GM12878 (cell line): ENCODE results near the gene TMEM30A. TPM values are rescaled to one million over a fixed set of nuclear protein-coding genes. Genes with fewer than 3 reads are reported as not detected.
A peak's percentile ranks its signal among the peaks of the same experiment; 100 is the strongest.

Experiments
- ATAC-seq: fragments of 200-7000 bp; cut with Tn5 transposase; 3 replicates; pipeline ENCODE4 v1.9.1; 2020; ENCODE audit warnings: mild to moderate bottlenecking, moderate library complexity
- BruUV-seq: library from RNA; stranded (reverse); fragments of 400-500 nt; replicated peaks from 2 replicates; lab custom pipeline; 2021; lab: Mats Ljungman, UMichigan
- CTCF ChIA-PET: fragments of 300-600 bp; sonication (Branson Sonifier 250); formaldehyde crosslinking; extraction: SDS; loops from one replicate; lab custom pipeline; 2021; ENCODE audit warnings: inconsistent platforms; lab: Yijun Ruan, JAX
- POLR2A ChIA-PET: fragments of 350-600 bp; formaldehyde crosslinking; extraction: SDS; loops from one replicate; lab custom pipeline; 2021; ENCODE audit warnings: inconsistent platforms; lab: Charles Lee
- RAD21 ChIA-PET: fragments of 300-600 bp; sonication (Branson Sonifier 250); formaldehyde crosslinking; loops from one replicate; lab custom pipeline; 2023; ENCODE audit warnings: antibody characterized with exemption; ENCODE audit not compliant: unreplicated experiment; lab: Charles Lee
- SMC1A ChIA-PET: fragments of 300-600 bp; sonication (Branson Sonifier 250); formaldehyde crosslinking; loops from one replicate; lab custom pipeline; 2023; ENCODE audit not compliant: unreplicated experiment, uncharacterized antibody; lab: Charles Lee
- DNase-seq: peaks from one replicate; pipeline ENCODE4 v3.0.0-alpha.2; 2011; ENCODE audit warnings: low read depth, low spot score
- FAIRE-seq: peaks from 3 replicates; lab custom pipeline; 2011; peaks lifted over from hg19 to GRCh38; lab: Jason Lieb, UNC
- H2AFZ ChIP-seq: 2 replicates; pipeline ENCODE4 v1.6.0; 2011; ENCODE audit warnings: low read depth, low read length, control low read depth; ENCODE audit not compliant: control insufficient read depth
- H3K27ac ChIP-seq: 2 replicates; pipeline ENCODE4 v1.5.1; 2011; ENCODE audit warnings: control low read depth; ENCODE audit not compliant: control insufficient read depth, insufficient read depth
- H3K27me3 ChIP-seq, 2 experiments: replicated peaks in 1 of 2; 2 replicates each; pipeline versions ENCODE4 v1.6.0 to v1.6.1; 2011; ENCODE audit warnings: low read length in 1 of 2; ENCODE audit not compliant: control insufficient read depth in 2 of 2, insufficient read depth in 2 of 2
- H3K36me3 ChIP-seq, 2 experiments: 2 replicates each; pipeline ENCODE4 v1.5.1; 2011; ENCODE audit warnings: low read length in 1 of 2; ENCODE audit not compliant: control insufficient read depth in 2 of 2, insufficient read depth in 2 of 2
- H3K4me1 ChIP-seq: 2 replicates; pipeline ENCODE4 v1.6.1; 2011; ENCODE audit warnings: mild to moderate bottlenecking, low read length, moderate library complexity, mixed read lengths; ENCODE audit not compliant: control insufficient read depth, insufficient read depth
- H3K4me2 ChIP-seq: 2 replicates; pipeline ENCODE4 v1.6.0; 2011; ENCODE audit warnings: control low read depth; ENCODE audit not compliant: control insufficient read depth, insufficient read depth
- H3K4me3 ChIP-seq: fragments of 200-600 bp; sonication (generic); 2 replicates; pipeline ENCODE4 v1.5.1; 2016
- H3K79me2 ChIP-seq: 2 replicates; pipeline ENCODE4 v1.6.0; 2011; ENCODE audit warnings: low read length; ENCODE audit not compliant: control insufficient read depth, insufficient read depth
- H3K9ac ChIP-seq: 2 replicates; pipeline ENCODE4 v1.8.0; 2011; ENCODE audit warnings: low read length, control low read depth, mixed read lengths; ENCODE audit not compliant: control insufficient read depth, insufficient read depth
- H3K9me3 ChIP-seq: replicated peaks from 3 replicates; pipeline ENCODE4 v1.5.1; 2011; ENCODE audit warnings: mild to moderate bottlenecking, low read length; ENCODE audit not compliant: control insufficient read depth, insufficient read depth
- H4K20me1 ChIP-seq: 2 replicates; pipeline ENCODE4 v1.6.0; 2011; ENCODE audit not compliant: control insufficient read depth, insufficient read depth
- CREM ChIP-seq: IDR thresholded peaks from 2 replicates; pipeline ENCODE4 v1.6.1; 2014; ENCODE audit warnings: antibody characterized with exemption, low read depth
- DPF2 ChIP-seq: fragments of 450-650 bp; IDR thresholded peaks from 2 replicates; pipeline ENCODE4 v1.6.1; 2017; ENCODE audit warnings: mild to moderate bottlenecking
- KDM1A ChIP-seq: fragments of 200-600 bp; sonication (generic); IDR thresholded peaks from 2 replicates; pipeline ENCODE4 v1.6.1; 2016; ENCODE audit warnings: borderline replicate concordance
- MYC ChIP-seq: IDR thresholded peaks from 2 replicates; pipeline ENCODE4 v1.6.1; 2011; ENCODE audit warnings: mild to moderate bottlenecking, low read length, moderate library complexity, inconsistent platforms; ENCODE audit not compliant: insufficient read depth, insufficient replicate concordance, insufficient read length, severe bottlenecking
- POU2F2 ChIP-seq: IDR thresholded peaks from 3 replicates; pipeline ENCODE4 v1.6.1; 2011; ENCODE audit warnings: low read depth, mild to moderate bottlenecking, low read length, borderline replicate concordance
- RCOR1 ChIP-seq: conservative IDR thresholded peaks from 2 replicates; pipeline ENCODE4 v1.6.1; 2012; ENCODE audit warnings: low read depth, low read length, improper control_type of control experiment
- RELA ChIP-seq: fragments of 450-650 bp; IDR thresholded peaks from 2 replicates; pipeline ENCODE4 v1.8.0; 2014; ENCODE audit warnings: borderline replicate concordance; ENCODE audit not compliant: partially characterized antibody
- USF1 ChIP-seq: IDR thresholded peaks from 2 replicates; pipeline ENCODE4 v1.6.1; 2011; ENCODE audit warnings: borderline replicate concordance, low read depth, mild to moderate bottlenecking, moderate library complexity, mixed read lengths, low read length; ENCODE audit not compliant: insufficient read depth; ENCODE audit errors: extremely low read length
- ZNF24 ChIP-seq: fragments of 450-650 bp; IDR thresholded peaks from 2 replicates; pipeline ENCODE4 v1.6.1; 2017; ENCODE audit warnings: antibody characterized with exemption, mild to moderate bottlenecking
- ZSCAN29 ChIP-seq: fragments of 450-650 bp; IDR thresholded peaks from 2 replicates; pipeline ENCODE4 v1.6.1; 2017; ENCODE audit warnings: mild to moderate bottlenecking, moderate library complexity
- WGBS: methylation state at CpG from one replicate; pipeline ENCODE4 v1.1.6; 2016; ENCODE audit warnings: low lambda C conversion rate; ENCODE audit not compliant: insufficient replicate concordance, insufficient coverage; ENCODE audit errors: missing lambda C conversion rate; 5-methylcytosine and 5-hydroxymethylcytosine counted together
- in situ Hi-C: fragments of 300-500 bp; cut with MboI; formaldehyde crosslinking; loops from 9 replicates; pipeline ENCODE4 v1.14.3; 2018; ENCODE audit warnings: mixed read lengths
- intact Hi-C: fragments of 100-400 bp; cut with micrococcal nuclease; formaldehyde crosslinking; loops from one replicate; pipeline ENCODE4 v1.14.2; 2022; ENCODE audit not compliant: unreplicated experiment
- polyA plus RNA-seq, 11 experiments: library from polyadenylated mRNA; depleted of rRNA in 4 of 11; unstranded in 6 of 11; stranded (reverse) in 5 of 11; fragments of >200 nt; fragmentation: Nextera tagmentation in 4 of 11; fragmentation: Illumina TruSeq in 1 of 11; extraction: Ambion mirVana in 4 of 11; extraction: Trizol in 1 of 11; gene quantifications; 1 replicate in 1 of 11; 2 replicates in 10 of 11; pipeline versions ENCODE4 v1.2.1 to v1.2.3, GENCODE V29; 2011 to 2016; ENCODE audit warnings: inconsistent platforms in 2 of 11, missing spikeins in 2 of 11, low read depth in 1 of 11
- total RNA-seq, 4 experiments: library from RNA; depleted of rRNA in 3 of 4; stranded (reverse); fragments of >200 nt in 3 of 4; fragmentation: Illumina TruSeq in 1 of 4; extraction: Trizol in 1 of 4; gene quantifications; 2 replicates each; pipeline versions ENCODE4 v1.2.1 to v1.2.3, GENCODE V29; 2013 to 2021

TMEM30A gene
- total and polyA plus RNA-seq, 10 of the 15 experiments (the other 5 are each of a cell fraction or from before 2014, with no cell fraction given): 11.9 to 61.6 (median 43.2) TPM

GRCh38 chr6:75278474-75279077, 6.0 kb downstream of the TMEM30A start:
- ChIA-PET POLR2A (interaction anchor here (0.6 to 2.7 kb wide), 3 partner anchors 8 to 217 kb away, joined by 3 to 10 read pairs (median 9); no protein-coding TSS in a partner anchor), RAD21 (interaction anchor here (1.0 to 9.2 kb wide), 4 partner anchors 9 to 833 kb away, joined by 3 to 142 read pairs (median 6); partner anchors contain the start of gene FILIP1), SMC1A (interaction anchor here (0.7 to 12.7 kb wide), 14 partner anchors 8 to 245 kb away, joined by 3 to 196 read pairs (median 4); partner anchors contain the start of genes COX7A2 and FILIP1), CTCF (interaction anchor here (1.0 to 9.1 kb wide), 5 partner anchors 9 to 198 kb away, joined by 3 to 163 read pairs (median 5); no protein-coding TSS in a partner anchor)
- H4K20me1 ChIP-seq: no peaks in the 10 kb centered on the region
- H3K4me2 ChIP-seq: peak overlapping the region; percentile 11
- ATAC-seq (peak; percentile 37), FAIRE-seq (no peak), DNase-seq (no peak)
- H3K4me1 ChIP-seq: no peaks in the 10 kb centered on the region
- peaks cover 0 to 2% of the 10 kb centered on the region in 2 experiments; a peak in 1 of 4 replicates for H3K36me3 ChIP-seq
- H3K4me3 ChIP-seq: 0 out of 2 replicates have a peak overlapping the region, but pooled peaks have one; percentile 25
- H3K27ac ChIP-seq: 0 out of 2 replicates have a peak overlapping the region, but pooled peaks have one; percentile 13
- TF ChIP-seq DPF2 (no peak), RCOR1 (no peak), USF1 (no peak), ZSCAN29 (no peak), CREM (no peak), ZNF24 (no peak), KDM1A (no peak), MYC (no peak), POU2F2 (no peak), RELA (no peak)
- no peak overlapping the region for H2AFZ ChIP-seq
- no peaks in the 10 kb centered on the region for H3K27me3 ChIP-seq
- intact Hi-C loops (no loop called here), in situ Hi-C loops (no loop called here)
- BruUV-seq: no TSS peak
- H3K9ac ChIP-seq: no peak overlapping the region
- H3K9me3 ChIP-seq: peaks cover 8% of the 10 kb centered on the region; the same call in 2 of the 3 replicates
- peaks cover 98% of the 10 kb centered on the region for H3K79me2 ChIP-seq
- WGBS: 72% methylated on average over 4 of the region's 4 CpGs
